ENCODE data around the gene STK32C. TPM values are rescaled to one million over a fixed set of nuclear protein-coding genes. Genes with fewer than 3 reads are reported as not detected.

STK32C gene
- total and polyA plus RNA-seq, 2 donors (not counting 1 experiment from before 2014, with no cell fraction given) = 9.9 to 16.8 TPM

- ATAC-seq (ENCODE audit: low read depth) (no peak), DNase-seq (no peak)
- Mint-ChIP-seq H3K9me3 (ENCODE audit: insufficient read depth) (no peaks in the 10 kb centered on the region), H3K4me1 (peaks cover 2% of the 10 kb centered on the region), H3K27me3 (peaks cover 6% of the 10 kb centered on the region), H3K4me3 (no peak overlapping the region), H3K27ac (no peak overlapping the region)
- ChIA-PET POLR2A (no interaction called here), CTCF (no interaction called here)
- no peak for TF ChIP-seq EZH2 (IDR thresholded peaks at IDR 0.05; ENCODE audit: borderline replicate concordance, insufficient read depth, low read depth, low read length, poor library complexity, severe bottlenecking)
- TF ChIP-seq, protein P1, sequence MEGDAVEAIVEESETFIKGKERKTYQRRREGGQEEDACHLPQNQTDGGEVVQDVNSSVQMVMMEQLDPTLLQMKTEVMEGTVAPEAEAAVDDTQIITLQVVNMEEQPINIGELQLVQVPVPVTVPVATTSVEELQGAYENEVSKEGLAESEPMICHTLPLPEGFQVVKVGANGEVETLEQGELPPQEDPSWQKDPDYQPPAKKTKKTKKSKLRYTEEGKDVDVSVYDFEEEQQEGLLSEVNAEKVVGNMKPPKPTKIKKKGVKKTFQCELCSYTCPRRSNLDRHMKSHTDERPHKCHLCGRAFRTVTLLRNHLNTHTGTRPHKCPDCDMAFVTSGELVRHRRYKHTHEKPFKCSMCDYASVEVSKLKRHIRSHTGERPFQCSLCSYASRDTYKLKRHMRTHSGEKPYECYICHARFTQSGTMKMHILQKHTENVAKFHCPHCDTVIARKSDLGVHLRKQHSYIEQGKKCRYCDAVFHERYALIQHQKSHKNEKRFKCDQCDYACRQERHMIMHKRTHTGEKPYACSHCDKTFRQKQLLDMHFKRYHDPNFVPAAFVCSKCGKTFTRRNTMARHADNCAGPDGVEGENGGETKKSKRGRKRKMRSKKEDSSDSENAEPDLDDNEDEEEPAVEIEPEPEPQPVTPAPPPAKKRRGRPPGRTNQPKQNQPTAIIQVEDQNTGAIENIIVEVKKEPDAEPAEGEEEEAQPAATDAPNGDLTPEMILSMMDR (IDR thresholded peaks at IDR 0.05) = no peak
- H3K4me2 ChIP-seq (replicated peaks; ENCODE audit: low read depth, low read length, poor library complexity, severe bottlenecking) = no peak overlapping the region
- intact Hi-C loops (cut with micrococcal nuclease) = no loop called here
- H3K79me2 ChIP-seq (ENCODE audit: control insufficient read depth, insufficient read depth, low read length) = no peaks in the 10 kb centered on the region
- H2AFZ ChIP-seq (ENCODE audit: insufficient read depth, low read depth, low read length, poor library complexity, severe bottlenecking) = no peak overlapping the region
- no peaks in the 10 kb centered on the region for H4K20me1 ChIP-seq (ENCODE audit: control insufficient read depth, insufficient read depth, low read length, poor library complexity, severe bottlenecking)
- H3K27me3 ChIP-seq (replicated peaks in 1 of 4; ENCODE audit: control extremely low read depth in 1 of 4, control insufficient read depth in 3 of 4, insufficient read depth in 4 of 4, low read length in 3 of 4) = peaks cover 0 to 2% (median 0%) of the 10 kb centered on the region in 4 experiments
- no peaks in the 10 kb centered on the region for H3K36me3 ChIP-seq (replicated peaks in 1 of 2; ENCODE audit: control extremely low read depth in 1 of 2, control insufficient read depth in 1 of 2, extremely low read depth in 1 of 2, insufficient read depth in 2 of 2, low read length in 1 of 2)
- H3K4me1 ChIP-seq (ENCODE audit: control insufficient read depth in 2 of 2, insufficient read depth in 2 of 2, low read length in 2 of 2) = no peaks in the 10 kb centered on the region
- WGBS (ENCODE audit: insufficient coverage) = 83% methylated on average over 18 of the region's 24 CpGs
- no peak overlapping the region for H3K4me3 ChIP-seq (ENCODE audit: control extremely low read depth in 1 of 5, extremely low read depth in 1 of 5, insufficient read depth in 1 of 5, low read depth in 2 of 5, low read length in 4 of 5)
- H3K9me3 ChIP-seq (ENCODE audit: control extremely low read depth in 1 of 3, control insufficient read depth in 2 of 3, insufficient read depth in 1 of 3, low read length in 2 of 3) = peaks cover 0 to 5% (median 0%) of the 10 kb centered on the region in 3 donors
- no peak overlapping the region for H3K27ac ChIP-seq (ENCODE audit: low read length in 2 of 2)
- no peak overlapping the region for H3K9ac ChIP-seq (ENCODE audit: low read length)
These were observed 24.0 kb downstream of the STK32C start for GRCh38 chr10:132283604-132284382.

Measured in B cell (primary cell).